ENCODE measurements around the gene P2RY2.
"Not testable (repeated sequence)": the region's sequence is repeated elsewhere in the genome, so short reads cannot be mapped to it uniquely, and the experiment has no call there.

Gene P2RY2

DNA sequence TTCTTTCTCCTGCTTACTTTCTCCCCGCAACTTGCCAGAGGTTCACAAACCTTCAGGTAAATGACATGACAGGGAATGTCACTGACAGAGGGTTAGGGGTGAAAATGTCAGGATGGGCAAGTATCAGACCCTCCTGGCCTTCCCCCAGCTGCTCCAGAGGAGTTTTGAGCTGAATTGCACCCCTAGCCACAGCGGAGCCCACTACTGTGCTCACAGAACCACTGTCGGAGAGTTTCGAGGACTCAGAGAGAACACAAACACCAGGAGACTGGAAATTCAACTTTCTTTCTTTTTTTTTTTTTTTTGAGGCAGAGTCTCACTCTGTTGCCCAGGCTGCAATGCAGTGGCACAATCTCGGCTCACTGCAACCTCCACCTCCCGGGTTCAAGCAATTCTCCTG is 21.5 kb upstream of the P2RY2 start:
- TF ChIP-seq, protein P1, sequence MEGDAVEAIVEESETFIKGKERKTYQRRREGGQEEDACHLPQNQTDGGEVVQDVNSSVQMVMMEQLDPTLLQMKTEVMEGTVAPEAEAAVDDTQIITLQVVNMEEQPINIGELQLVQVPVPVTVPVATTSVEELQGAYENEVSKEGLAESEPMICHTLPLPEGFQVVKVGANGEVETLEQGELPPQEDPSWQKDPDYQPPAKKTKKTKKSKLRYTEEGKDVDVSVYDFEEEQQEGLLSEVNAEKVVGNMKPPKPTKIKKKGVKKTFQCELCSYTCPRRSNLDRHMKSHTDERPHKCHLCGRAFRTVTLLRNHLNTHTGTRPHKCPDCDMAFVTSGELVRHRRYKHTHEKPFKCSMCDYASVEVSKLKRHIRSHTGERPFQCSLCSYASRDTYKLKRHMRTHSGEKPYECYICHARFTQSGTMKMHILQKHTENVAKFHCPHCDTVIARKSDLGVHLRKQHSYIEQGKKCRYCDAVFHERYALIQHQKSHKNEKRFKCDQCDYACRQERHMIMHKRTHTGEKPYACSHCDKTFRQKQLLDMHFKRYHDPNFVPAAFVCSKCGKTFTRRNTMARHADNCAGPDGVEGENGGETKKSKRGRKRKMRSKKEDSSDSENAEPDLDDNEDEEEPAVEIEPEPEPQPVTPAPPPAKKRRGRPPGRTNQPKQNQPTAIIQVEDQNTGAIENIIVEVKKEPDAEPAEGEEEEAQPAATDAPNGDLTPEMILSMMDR (IDR thresholded peaks at IDR 0.05; ENCODE audit: borderline replicate concordance, control extremely low read depth, extremely low read depth, insufficient read depth, missing control alignments): no peak
- in situ Hi-C loops (cut with MboI; ENCODE audit: low sequenced_read_pairs, unreplicated experiment): no loop called here
- DNase-seq (ENCODE audit: low spot score): no peak

DNA sequence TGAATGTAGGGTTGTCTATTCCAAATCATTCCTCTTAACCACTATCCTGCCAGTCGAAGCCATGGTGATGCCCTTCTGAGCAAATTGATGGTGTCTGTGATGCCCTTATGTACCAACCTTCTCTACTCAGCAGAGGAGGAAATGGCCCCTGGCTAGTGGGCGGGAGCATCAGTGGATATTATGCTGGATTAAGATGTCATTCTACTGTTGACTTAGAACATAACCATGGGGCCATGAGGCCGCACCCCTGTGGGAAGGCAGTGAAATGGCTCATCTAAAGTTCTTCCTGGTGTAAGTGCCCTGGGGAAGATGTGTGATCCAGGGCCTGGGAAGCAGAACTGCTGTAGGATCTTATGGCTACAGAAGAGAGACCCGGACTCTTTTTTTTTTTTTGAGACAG is 20.7 kb upstream of the P2RY2 start:
- DNase-seq (ENCODE audit: low spot score): no peak
- TF ChIP-seq, protein P1 (IDR thresholded peaks at IDR 0.05; ENCODE audit: borderline replicate concordance, control extremely low read depth, extremely low read depth, insufficient read depth, missing control alignments): no peak
- in situ Hi-C loops (cut with MboI; ENCODE audit: low sequenced_read_pairs, unreplicated experiment): no loop called here

DNA sequence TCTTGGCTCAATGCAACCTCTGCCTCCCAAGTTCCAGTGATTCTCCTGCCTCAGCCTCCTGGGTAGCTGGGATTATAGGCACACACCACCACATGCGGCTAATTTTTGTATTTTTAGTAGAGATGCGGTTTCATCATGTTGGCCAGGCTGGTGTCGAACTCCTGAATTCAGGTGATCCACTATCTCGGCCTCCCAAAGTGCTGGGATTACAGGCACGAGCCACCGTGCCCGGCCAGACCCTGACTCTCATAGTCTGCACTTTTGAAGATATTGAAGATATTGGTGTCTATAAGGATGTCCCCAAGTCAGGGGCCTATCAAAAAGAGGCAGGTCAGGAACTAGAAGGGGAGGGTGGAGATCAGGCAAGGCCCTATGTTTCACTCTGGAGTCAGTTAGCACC is 20.3 kb upstream of the P2RY2 start:
- DNase-seq (ENCODE audit: low spot score); in situ Hi-C loops (cut with MboI; ENCODE audit: low sequenced_read_pairs, unreplicated experiment): not testable (repeated sequence)

DNA sequence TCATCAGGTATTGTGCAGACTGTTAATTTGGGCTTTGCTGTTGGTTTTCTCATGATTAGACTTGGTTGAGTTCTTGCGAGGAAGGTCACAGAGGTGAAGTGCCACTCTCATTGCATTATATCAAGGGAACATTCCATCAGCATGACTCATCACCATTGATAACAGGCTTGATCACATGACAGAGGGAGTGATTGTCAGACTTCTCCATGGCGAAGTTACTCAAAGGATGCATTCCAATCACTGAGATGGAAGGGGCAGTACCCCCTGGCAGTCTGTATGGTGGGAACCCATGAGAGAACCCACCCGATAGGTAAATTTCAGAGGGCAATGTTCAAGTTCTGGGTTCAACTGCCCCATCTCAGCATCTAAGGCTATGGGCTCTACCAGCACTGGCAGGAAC is 19.4 kb upstream of the P2RY2 start:
- no peak for DNase-seq (ENCODE audit: low spot score)
- in situ Hi-C loops (cut with MboI; ENCODE audit: low sequenced_read_pairs, unreplicated experiment): no loop called here
- TF ChIP-seq, protein P1 (IDR thresholded peaks at IDR 0.05; ENCODE audit: borderline replicate concordance, control extremely low read depth, extremely low read depth, insufficient read depth, missing control alignments): no peak

GRCh38 chr11:73199446-73199845 is 18.6 kb upstream of the P2RY2 start:
- in situ Hi-C loops (cut with MboI; ENCODE audit: low sequenced_read_pairs, unreplicated experiment): no loop called here
- no peak for DNase-seq (ENCODE audit: low spot score)
- TF ChIP-seq, protein P1 (IDR thresholded peaks at IDR 0.05; ENCODE audit: borderline replicate concordance, control extremely low read depth, extremely low read depth, insufficient read depth, missing control alignments): no peak

DNA sequence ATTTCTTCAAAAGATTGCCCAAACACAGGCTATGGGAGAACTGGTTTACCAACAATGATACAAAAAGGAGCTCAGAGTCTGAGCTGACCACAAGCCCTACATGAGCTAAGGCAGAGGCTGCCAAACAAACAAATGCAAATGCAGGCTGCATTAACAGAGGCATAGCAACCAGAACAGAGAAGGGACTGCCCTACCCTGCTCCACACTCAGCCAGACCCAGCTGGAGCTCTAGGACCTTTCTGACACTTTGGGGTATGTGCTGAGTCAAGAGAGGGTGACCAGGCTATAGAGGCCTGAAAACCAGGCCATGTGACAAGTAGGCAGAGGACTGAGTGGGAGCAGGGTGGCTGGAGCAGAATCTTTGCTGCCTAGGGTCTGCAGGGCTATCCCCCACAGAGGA is 17.8 kb upstream of the P2RY2 start:
- in situ Hi-C loops (cut with MboI; ENCODE audit: low sequenced_read_pairs, unreplicated experiment): no loop called here
- TF ChIP-seq, protein P1 (IDR thresholded peaks at IDR 0.05; ENCODE audit: borderline replicate concordance, control extremely low read depth, extremely low read depth, insufficient read depth, missing control alignments): no peak
- DNase-seq (ENCODE audit: low spot score): no peak

GRCh38 chr11:73201249-73201648 is 16.8 kb upstream of the P2RY2 start:
- in situ Hi-C loops (cut with MboI; ENCODE audit: low sequenced_read_pairs, unreplicated experiment): no loop called here
- no peak for DNase-seq (ENCODE audit: low spot score)
- TF ChIP-seq, protein P1 (IDR thresholded peaks at IDR 0.05; ENCODE audit: borderline replicate concordance, control extremely low read depth, extremely low read depth, insufficient read depth, missing control alignments): no peak

All from GM13976 (cell line).